Measurements from ENCODE around the gene METTL16. TPM values are rescaled to one million over a fixed set of nuclear protein-coding genes. Genes with fewer than 3 reads are reported as not detected.
"Not testable (repeated sequence)": the region's sequence is repeated elsewhere in the genome, so short reads cannot be mapped to it uniquely, and the experiment has no call there.

The METTL16 gene
- total RNA-seq, 1 experiment from 2014 or later = 28.6 TPM

DNA sequence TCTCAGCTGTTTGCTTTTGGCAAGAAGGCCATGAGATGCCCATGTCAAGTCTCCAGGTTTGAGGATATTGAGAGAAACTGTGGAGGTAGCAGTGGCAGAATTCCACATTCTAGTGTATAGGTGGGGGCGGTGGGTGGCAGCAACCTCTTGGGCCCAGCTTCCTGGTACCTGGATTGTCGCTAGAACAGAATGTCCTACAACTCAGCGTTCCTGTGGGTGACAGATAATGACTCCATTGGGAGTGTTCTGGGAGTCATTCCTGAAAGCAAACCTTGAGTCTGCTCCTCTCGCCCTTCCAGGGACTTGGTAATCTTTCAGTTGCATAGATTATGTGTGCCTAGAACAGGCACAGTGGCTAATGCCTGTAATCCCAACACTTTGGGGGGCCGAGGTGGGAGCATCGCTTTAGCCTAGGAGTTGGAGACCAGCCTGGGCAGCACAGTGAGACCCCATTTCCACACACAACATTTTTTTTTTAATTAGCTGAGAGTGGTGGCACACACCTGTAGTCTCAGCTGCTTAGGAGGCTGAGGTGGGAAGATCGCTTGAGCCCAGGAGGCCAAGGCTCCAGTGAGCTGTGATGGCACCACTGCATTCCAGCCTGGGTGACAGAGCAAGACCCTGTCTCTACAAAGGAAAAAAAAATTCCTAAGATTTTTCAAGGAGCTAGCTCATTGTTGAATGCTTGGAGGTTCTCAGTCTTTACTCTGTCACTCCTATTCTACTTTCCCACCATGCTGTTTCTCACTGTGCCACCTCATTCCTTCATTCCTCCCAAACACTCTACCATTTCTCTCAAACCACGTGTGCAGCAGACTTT, 37.9 kb upstream of the METTL16 start:
- no peaks in the 10 kb centered on the region for H3K27me3 Mint-ChIP-seq (ENCODE audit: unreplicated experiment)
- CTCF ChIA-PET = interaction anchor here (0.7 kb wide), 1 partner anchor 960 kb away, joined by 3 read pairs; no protein-coding TSS in a partner anchor
- H3K4me1 Mint-ChIP-seq (ENCODE audit: low read depth, unreplicated experiment) = peaks cover 8% of the 10 kb centered on the region
- TF ChIP-seq, protein P1, sequence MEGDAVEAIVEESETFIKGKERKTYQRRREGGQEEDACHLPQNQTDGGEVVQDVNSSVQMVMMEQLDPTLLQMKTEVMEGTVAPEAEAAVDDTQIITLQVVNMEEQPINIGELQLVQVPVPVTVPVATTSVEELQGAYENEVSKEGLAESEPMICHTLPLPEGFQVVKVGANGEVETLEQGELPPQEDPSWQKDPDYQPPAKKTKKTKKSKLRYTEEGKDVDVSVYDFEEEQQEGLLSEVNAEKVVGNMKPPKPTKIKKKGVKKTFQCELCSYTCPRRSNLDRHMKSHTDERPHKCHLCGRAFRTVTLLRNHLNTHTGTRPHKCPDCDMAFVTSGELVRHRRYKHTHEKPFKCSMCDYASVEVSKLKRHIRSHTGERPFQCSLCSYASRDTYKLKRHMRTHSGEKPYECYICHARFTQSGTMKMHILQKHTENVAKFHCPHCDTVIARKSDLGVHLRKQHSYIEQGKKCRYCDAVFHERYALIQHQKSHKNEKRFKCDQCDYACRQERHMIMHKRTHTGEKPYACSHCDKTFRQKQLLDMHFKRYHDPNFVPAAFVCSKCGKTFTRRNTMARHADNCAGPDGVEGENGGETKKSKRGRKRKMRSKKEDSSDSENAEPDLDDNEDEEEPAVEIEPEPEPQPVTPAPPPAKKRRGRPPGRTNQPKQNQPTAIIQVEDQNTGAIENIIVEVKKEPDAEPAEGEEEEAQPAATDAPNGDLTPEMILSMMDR (IDR thresholded peaks at IDR 0.05; ENCODE audit: unreplicated experiment) = no peak
- DNase-seq = no peak
- no peak overlapping the region for H3K27ac Mint-ChIP-seq (ENCODE audit: unreplicated experiment)
- intact Hi-C loops (cut with micrococcal nuclease; ENCODE audit: unreplicated experiment) = no loop called here
- no peaks in the 10 kb centered on the region for H3K9me3 Mint-ChIP-seq (ENCODE audit: low read depth, unreplicated experiment)
- H3K4me3 Mint-ChIP-seq (ENCODE audit: low read depth, unreplicated experiment) = no peak overlapping the region
- H3K36me3 Mint-ChIP-seq (ENCODE audit: insufficient read depth, unreplicated experiment) = no peaks in the 10 kb centered on the region
- no TSS peak for BruUV-seq (replicated peaks)

DNA sequence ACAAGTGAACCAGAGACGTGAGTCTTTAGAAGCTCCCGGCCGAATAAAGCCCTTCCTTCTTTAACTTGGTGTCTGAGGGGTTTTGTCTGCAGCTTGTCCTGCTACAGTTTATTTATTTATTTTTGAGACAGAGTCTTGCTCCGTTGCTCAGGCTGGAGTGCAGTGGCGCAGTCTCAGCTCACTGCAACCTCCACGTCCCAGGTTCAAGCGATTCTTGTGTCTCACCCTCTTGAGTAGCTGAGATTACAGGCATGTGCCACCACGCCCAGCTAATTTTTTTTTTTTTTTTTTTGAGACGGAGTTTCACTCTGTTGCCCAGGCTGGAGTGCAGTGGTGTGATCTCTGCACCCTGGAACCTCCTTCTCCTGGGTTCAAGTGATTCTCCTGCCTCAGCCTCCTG, 36.3 kb upstream of the METTL16 start:
- H3K4me1 Mint-ChIP-seq (ENCODE audit: low read depth, unreplicated experiment); intact Hi-C loops (cut with micrococcal nuclease; ENCODE audit: unreplicated experiment); BruUV-seq (replicated peaks); DNase-seq; H3K27me3 Mint-ChIP-seq (ENCODE audit: unreplicated experiment); H3K4me3 Mint-ChIP-seq (ENCODE audit: low read depth, unreplicated experiment); H3K9me3 Mint-ChIP-seq (ENCODE audit: low read depth, unreplicated experiment); H3K36me3 Mint-ChIP-seq (ENCODE audit: insufficient read depth, unreplicated experiment); H3K27ac Mint-ChIP-seq (ENCODE audit: unreplicated experiment): not testable (repeated sequence)
- CTCF ChIA-PET = interaction anchor here (0.6 kb wide), 2 partner anchors 14 to 46 kb away, joined by 3 to 7 read pairs; no protein-coding TSS in a partner anchor

DNA sequence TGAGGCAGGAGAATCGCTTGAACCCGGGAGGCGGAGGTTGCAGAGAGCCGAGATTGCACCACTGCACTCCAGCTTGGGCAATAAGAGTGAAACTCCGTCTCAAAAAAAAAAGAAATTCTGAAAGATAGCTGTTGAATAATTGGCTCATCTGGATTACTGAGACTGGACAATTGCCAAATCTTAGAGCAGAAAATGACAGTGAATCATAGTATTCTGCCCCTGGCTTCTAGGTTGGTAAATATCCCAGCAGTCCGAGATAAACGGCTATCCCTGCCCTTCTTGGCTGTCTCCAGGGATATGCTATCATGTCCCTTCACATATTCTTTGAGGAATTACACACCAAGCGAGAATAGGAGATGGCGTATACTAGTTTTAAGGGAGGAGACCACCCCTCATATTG, 35.5 kb upstream of the METTL16 start:
- no peaks in the 10 kb centered on the region for H3K27me3 Mint-ChIP-seq (ENCODE audit: unreplicated experiment)
- H3K27ac Mint-ChIP-seq (ENCODE audit: unreplicated experiment) = no peak overlapping the region
- CTCF ChIA-PET = no interaction called here
- H3K36me3 Mint-ChIP-seq (ENCODE audit: insufficient read depth, unreplicated experiment) = no peaks in the 10 kb centered on the region
- BruUV-seq (replicated peaks) = no TSS peak
- TF ChIP-seq, protein P1 (IDR thresholded peaks at IDR 0.05; ENCODE audit: unreplicated experiment) = no peak
- H3K4me3 Mint-ChIP-seq (ENCODE audit: low read depth, unreplicated experiment) = no peak overlapping the region
- H3K4me1 Mint-ChIP-seq (ENCODE audit: low read depth, unreplicated experiment) = peaks cover 8% of the 10 kb centered on the region
- H3K9me3 Mint-ChIP-seq (ENCODE audit: low read depth, unreplicated experiment) = no peaks in the 10 kb centered on the region
- no peak for DNase-seq
- intact Hi-C loops (cut with micrococcal nuclease; ENCODE audit: unreplicated experiment) = no loop called here

DNA sequence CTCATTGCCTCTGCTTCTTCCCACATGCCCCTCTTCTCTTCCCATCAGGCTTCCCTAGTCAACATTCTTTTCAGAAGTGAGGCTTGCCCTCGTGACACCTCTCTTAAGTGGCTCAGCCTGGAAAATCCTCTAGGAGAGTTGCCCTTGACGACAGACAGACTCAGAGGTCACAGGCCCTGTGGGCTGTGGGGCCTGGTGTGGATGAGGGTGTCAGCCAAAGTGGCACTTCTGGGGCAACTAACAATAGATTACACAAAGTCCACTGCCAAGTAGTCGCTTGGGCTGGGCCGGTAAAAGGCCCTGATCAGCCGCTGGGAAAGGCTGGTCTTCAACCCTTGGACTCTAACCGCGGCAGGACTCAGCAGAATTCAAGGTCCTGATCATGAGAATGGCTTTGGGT, 33.7 kb upstream of the METTL16 start:
- Mint-ChIP-seq H3K4me1 (ENCODE audit: low read depth, unreplicated experiment) (peaks cover 8% of the 10 kb centered on the region), H3K9me3 (ENCODE audit: low read depth, unreplicated experiment) (no peaks in the 10 kb centered on the region)
- CTCF ChIA-PET = no interaction called here

More for the DNA sequence above, 33.7 kb upstream of the METTL16 start:
- Mint-ChIP-seq H3K27me3 (ENCODE audit: unreplicated experiment) (no peaks in the 10 kb centered on the region), H3K36me3 (ENCODE audit: insufficient read depth, unreplicated experiment) (no peaks in the 10 kb centered on the region), H3K27ac (ENCODE audit: unreplicated experiment) (no peak overlapping the region), H3K4me3 (ENCODE audit: low read depth, unreplicated experiment) (no peak overlapping the region)
- no peak for DNase-seq
- TF ChIP-seq, protein P1 (IDR thresholded peaks at IDR 0.05; ENCODE audit: unreplicated experiment) = no peak
- BruUV-seq (replicated peaks) = no TSS peak
- intact Hi-C loops (cut with micrococcal nuclease; ENCODE audit: unreplicated experiment) = no loop called here
